HG03565 (cell line): ENCODE data around the gene TXNDC2.
A peak's percentile ranks its signal among the peaks of the same experiment; 100 is the strongest.
"Not testable (repeated sequence)": the region's sequence is repeated elsewhere in the genome, so short reads cannot be mapped to it uniquely, and the experiment has no call there.

ENCODE experiments used
- ATAC-seq: cut with Tn5 transposase; IDR thresholded peaks from one replicate; pipeline ENCODE4 v1.9.1; 2021; ENCODE audit warnings: mild to moderate bottlenecking, moderate library complexity; ENCODE audit not compliant: unreplicated experiment

TXNDC2 gene

GRCh38 chr18:9884090-9884489 lies 1.7 kb upstream of the TXNDC2 start:
- no peak for ATAC-seq

GRCh38 chr18:9884532-9885140 lies 1.1 kb upstream of the TXNDC2 start:
- no peak for ATAC-seq

GRCh38 chr18:9886005-9886348 lies 204 bp downstream of the TXNDC2 start:
- no peak for ATAC-seq

- no peak for ATAC-seq
Measured at GRCh38 chr18:9887992-9888391, 2.2 kb downstream of the TXNDC2 start.

GRCh38 chr18:9890196-9890595 lies 4.4 kb downstream of the TXNDC2 start:
- ATAC-seq = no peak

- ATAC-seq = no peak
Measured at GRCh38 chr18:9890957-9891356, 5.2 kb downstream of the TXNDC2 start.

GRCh38 chr18:9891515-9891914 lies 5.7 kb downstream of the TXNDC2 start:
- not testable (repeated sequence) for ATAC-seq

- ATAC-seq = no peak
Measured at GRCh38 chr18:9894454-9895068, 8.8 kb downstream of the TXNDC2 start.

- no peak for ATAC-seq
Measured at GRCh38 chr18:9897129-9897528, 11.4 kb downstream of the TXNDC2 start.

- ATAC-seq = not testable (repeated sequence)
Measured at GRCh38 chr18:9897787-9898291, 12.1 kb downstream of the TXNDC2 start.

- peak; percentile 64 for ATAC-seq
Measured at GRCh38 chr18:9898792-9899549, 13.2 kb downstream of the TXNDC2 start.

- ATAC-seq = not testable (repeated sequence)
Measured at GRCh38 chr18:9899550-9899930, 13.8 kb downstream of the TXNDC2 start.

- ATAC-seq = no peak
Measured at GRCh38 chr18:9900699-9901098, 14.9 kb downstream of the TXNDC2 start.

- no peak for ATAC-seq
Measured at GRCh38 chr18:9901377-9901776, 15.6 kb downstream of the TXNDC2 start.

- not testable (repeated sequence) for ATAC-seq
Measured at GRCh38 chr18:9902264-9902663, 16.5 kb downstream of the TXNDC2 start.

GRCh38 chr18:9902832-9903231 lies 17.1 kb downstream of the TXNDC2 start:
- no peak for ATAC-seq

- no peak for ATAC-seq
Measured at GRCh38 chr18:9905401-9905922, 19.7 kb downstream of the TXNDC2 start.

- ATAC-seq = no peak
Measured at GRCh38 chr18:9906481-9906880, 20.7 kb downstream of the TXNDC2 start.

GRCh38 chr18:9907867-9908266 lies 22.1 kb downstream of the TXNDC2 start:
- ATAC-seq = no peak

GRCh38 chr18:9910071-9910470 lies 24.3 kb downstream of the TXNDC2 start:
- ATAC-seq = no peak

GRCh38 chr18:9910661-9911060 lies 24.9 kb downstream of the TXNDC2 start:
- ATAC-seq = no peak

- no peak for ATAC-seq
Measured at GRCh38 chr18:9911226-9911625, 25.5 kb downstream of the TXNDC2 start.
